T-helper 2 cell treated with Interferon-gamma antibody and Interleukin-4, amounts not matched to agents 5 μg/mL and 100 μg/mL, for 36 hours (primary cell): Measurements from ENCODE around the gene BRSK1.

ENCODE experiments used
- DNase-seq: peaks from one replicate; pipeline ENCODE4 v3.0.0; 2021; ENCODE audit warnings: low spot score
- H3K27ac Mint-ChIP-seq: one replicate; pipeline ENCODE4 v1.8.0; 2021; ENCODE audit warnings: mild to moderate bottlenecking, mixed read lengths
- H3K27me3 Mint-ChIP-seq: one replicate; pipeline ENCODE4 v1.8.0; 2021; ENCODE audit warnings: low read depth, mixed read lengths
- H3K36me3 Mint-ChIP-seq: one replicate; pipeline ENCODE4 v1.8.0; 2021; ENCODE audit warnings: low read depth, mixed read lengths
- H3K4me1 Mint-ChIP-seq: one replicate; pipeline ENCODE4 v1.8.0; 2021; ENCODE audit warnings: low read depth, mixed read lengths
- H3K4me3 Mint-ChIP-seq: one replicate; pipeline ENCODE4 v1.8.0; 2022; ENCODE audit warnings: mild to moderate bottlenecking, moderate library complexity, mixed read lengths
- H3K9me3 Mint-ChIP-seq: one replicate; pipeline ENCODE4 v1.8.0; 2021; ENCODE audit warnings: mixed read lengths

The BRSK1 gene

GRCh38 chr19:55248704-55249103, 35.1 kb upstream of the BRSK1 start:
- peak overlapping the region; percentile 52 for H3K27ac Mint-ChIP-seq
- peaks cover 29% of the 10 kb centered on the region for H3K36me3 Mint-ChIP-seq
- no peak for DNase-seq
- no peaks in the 10 kb centered on the region for H3K27me3 Mint-ChIP-seq
- no peaks in the 10 kb centered on the region for H3K9me3 Mint-ChIP-seq
- H3K4me3 Mint-ChIP-seq, result no peak overlapping the region
- H3K4me1 Mint-ChIP-seq, result peaks cover 22% of the 10 kb centered on the region

- H3K27ac Mint-ChIP-seq, result no peak overlapping the region
- H3K4me3 Mint-ChIP-seq, result no peak overlapping the region
- no peaks in the 10 kb centered on the region for H3K27me3 Mint-ChIP-seq
- peaks cover 35% of the 10 kb centered on the region for H3K36me3 Mint-ChIP-seq
- H3K4me1 Mint-ChIP-seq, result peaks cover 29% of the 10 kb centered on the region
- no peak for DNase-seq
- H3K9me3 Mint-ChIP-seq, result no peaks in the 10 kb centered on the region
Observed at GRCh38 chr19:55249841-55250240, 34.0 kb upstream of the BRSK1 start.

- no peaks in the 10 kb centered on the region for H3K9me3 Mint-ChIP-seq
- peak overlapping the region; percentile 97 for H3K27ac Mint-ChIP-seq
- peaks cover 34% of the 10 kb centered on the region for H3K4me1 Mint-ChIP-seq
- H3K4me3 Mint-ChIP-seq, result peak overlapping the region; percentile 89
- peaks cover 40% of the 10 kb centered on the region for H3K36me3 Mint-ChIP-seq
- no peak for DNase-seq
- no peaks in the 10 kb centered on the region for H3K27me3 Mint-ChIP-seq
Observed at GRCh38 chr19:55250262-55251036, 33.3 kb upstream of the BRSK1 start.

GRCh38 chr19:55251341-55252081, 32.3 kb upstream of the BRSK1 start:
- H3K36me3 Mint-ChIP-seq, result peaks cover 48% of the 10 kb centered on the region
- H3K4me3 Mint-ChIP-seq, result peak overlapping the region; percentile 89
- H3K4me1 Mint-ChIP-seq, result peaks cover 44% of the 10 kb centered on the region
- H3K27ac Mint-ChIP-seq, result peak overlapping the region; percentile 97
- no peaks in the 10 kb centered on the region for H3K27me3 Mint-ChIP-seq
- no peaks in the 10 kb centered on the region for H3K9me3 Mint-ChIP-seq
- DNase-seq, result peak; percentile 46

- peak overlapping the region; percentile 98 for H3K27ac Mint-ChIP-seq
- DNase-seq, result no peak
- H3K27me3 Mint-ChIP-seq, result no peaks in the 10 kb centered on the region
- H3K4me1 Mint-ChIP-seq, result peaks cover 54% of the 10 kb centered on the region
- H3K36me3 Mint-ChIP-seq, result peaks cover 62% of the 10 kb centered on the region
- peak overlapping the region; percentile 99 for H3K4me3 Mint-ChIP-seq
- no peaks in the 10 kb centered on the region for H3K9me3 Mint-ChIP-seq
Observed at GRCh38 chr19:55252760-55253663, 30.8 kb upstream of the BRSK1 start.

- peak overlapping the region; percentile 98 for H3K27ac Mint-ChIP-seq
- no peaks in the 10 kb centered on the region for H3K27me3 Mint-ChIP-seq
- peaks cover 54% of the 10 kb centered on the region for H3K4me1 Mint-ChIP-seq
- peak; percentile 57 for DNase-seq
- no peaks in the 10 kb centered on the region for H3K9me3 Mint-ChIP-seq
- peak overlapping the region; percentile 99 for H3K4me3 Mint-ChIP-seq
- H3K36me3 Mint-ChIP-seq, result peaks cover 59% of the 10 kb centered on the region
Observed at GRCh38 chr19:55253842-55254624, 29.8 kb upstream of the BRSK1 start.

GRCh38 chr19:55254625-55254977, 29.2 kb upstream of the BRSK1 start:
- peak overlapping the region; percentile 99 for H3K4me3 Mint-ChIP-seq
- peak overlapping the region; percentile 98 for H3K27ac Mint-ChIP-seq
- no peaks in the 10 kb centered on the region for H3K27me3 Mint-ChIP-seq
- peaks cover 57% of the 10 kb centered on the region for H3K4me1 Mint-ChIP-seq
- DNase-seq, result no peak
- H3K9me3 Mint-ChIP-seq, result no peaks in the 10 kb centered on the region
- H3K36me3 Mint-ChIP-seq, result peaks cover 58% of the 10 kb centered on the region

- DNase-seq, result peak; percentile 43
- Mint-ChIP-seq H3K36me3 (peaks cover 56% of the 10 kb centered on the region), H3K27me3 (no peaks in the 10 kb centered on the region), H3K4me1 (peaks cover 64% of the 10 kb centered on the region), H3K4me3 (peak overlapping the region; percentile 99), H3K9me3 (no peaks in the 10 kb centered on the region), H3K27ac (peak overlapping the region; percentile 98)
Observed at GRCh38 chr19:55255618-55256423, 28.0 kb upstream of the BRSK1 start.

- peaks cover 54% of the 10 kb centered on the region for H3K4me1 Mint-ChIP-seq
- no peak for DNase-seq
- H3K4me3 Mint-ChIP-seq, result peak overlapping the region; percentile 99
- peak overlapping the region; percentile 98 for H3K27ac Mint-ChIP-seq
- H3K27me3 Mint-ChIP-seq, result no peaks in the 10 kb centered on the region
- no peaks in the 10 kb centered on the region for H3K9me3 Mint-ChIP-seq
- H3K36me3 Mint-ChIP-seq, result peaks cover 47% of the 10 kb centered on the region
Observed at GRCh38 chr19:55256562-55257460, 27.0 kb upstream of the BRSK1 start.

GRCh38 chr19:55257461-55258420, 26.1 kb upstream of the BRSK1 start:
- Mint-ChIP-seq H3K9me3 (no peaks in the 10 kb centered on the region), H3K27ac (peak overlapping the region; percentile 98), H3K4me1 (peaks cover 53% of the 10 kb centered on the region), H3K36me3 (peaks cover 46% of the 10 kb centered on the region), H3K27me3 (no peaks in the 10 kb centered on the region), H3K4me3 (peak overlapping the region; percentile 99)
- DNase-seq, result peak; percentile 27

GRCh38 chr19:55258476-55258827, 25.3 kb upstream of the BRSK1 start:
- DNase-seq, result no peak
- peaks cover 47% of the 10 kb centered on the region for H3K4me1 Mint-ChIP-seq

More at GRCh38 chr19:55258476-55258827, 25.3 kb upstream of the BRSK1 start:
- H3K27me3 Mint-ChIP-seq, result no peaks in the 10 kb centered on the region
- peak overlapping the region; percentile 94 for H3K4me3 Mint-ChIP-seq
- H3K27ac Mint-ChIP-seq, result peak overlapping the region; percentile 96
- H3K36me3 Mint-ChIP-seq, result peaks cover 45% of the 10 kb centered on the region
- no peaks in the 10 kb centered on the region for H3K9me3 Mint-ChIP-seq
